ENCODE measurements around the gene CP. TPM values are rescaled to one million over a fixed set of nuclear protein-coding genes. Genes with fewer than 3 reads are reported as not detected.

The CP gene
- total and polyA plus RNA-seq, 12 donors = 1.3 to 22.7 (median 3.5) TPM

DNA sequence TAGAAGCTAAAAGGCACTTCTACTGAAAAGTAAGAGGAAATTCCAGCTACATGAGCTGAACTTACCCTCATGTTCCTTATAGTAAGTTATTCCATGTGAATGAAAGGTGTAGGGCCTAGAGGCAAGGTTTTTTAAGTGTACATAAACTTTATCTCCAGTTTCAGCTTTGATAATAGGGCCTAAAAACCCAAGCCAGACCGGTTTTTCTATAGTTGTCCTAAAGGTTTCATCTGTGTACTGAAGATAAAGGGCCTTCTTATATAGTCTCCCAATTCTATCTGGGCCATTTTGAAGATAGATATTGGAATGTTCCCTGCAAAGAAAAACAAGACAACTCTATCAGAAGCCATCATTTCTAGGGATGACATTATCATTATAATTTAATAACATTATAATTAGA lies 9.2 kb downstream of the CP start:
- ATAC-seq (no peak), DNase-seq (no peak)
- Histone ChIP-seq H3K4me3 (no peak overlapping the region), H3K9me3 (no peaks in the 10 kb centered on the region), H3K4me1 (peaks cover 0 to 16% (median 3%) of the 10 kb centered on the region in 9 donors), H3K27me3 (no peaks in the 10 kb centered on the region), H3K36me3 (no peaks in the 10 kb centered on the region), H3K27ac (no peak overlapping the region)
- WGBS, 2 donors = 73 to 79% methylated on average over 1 of the region's 1 CpG
- TF ChIP-seq, protein P1, sequence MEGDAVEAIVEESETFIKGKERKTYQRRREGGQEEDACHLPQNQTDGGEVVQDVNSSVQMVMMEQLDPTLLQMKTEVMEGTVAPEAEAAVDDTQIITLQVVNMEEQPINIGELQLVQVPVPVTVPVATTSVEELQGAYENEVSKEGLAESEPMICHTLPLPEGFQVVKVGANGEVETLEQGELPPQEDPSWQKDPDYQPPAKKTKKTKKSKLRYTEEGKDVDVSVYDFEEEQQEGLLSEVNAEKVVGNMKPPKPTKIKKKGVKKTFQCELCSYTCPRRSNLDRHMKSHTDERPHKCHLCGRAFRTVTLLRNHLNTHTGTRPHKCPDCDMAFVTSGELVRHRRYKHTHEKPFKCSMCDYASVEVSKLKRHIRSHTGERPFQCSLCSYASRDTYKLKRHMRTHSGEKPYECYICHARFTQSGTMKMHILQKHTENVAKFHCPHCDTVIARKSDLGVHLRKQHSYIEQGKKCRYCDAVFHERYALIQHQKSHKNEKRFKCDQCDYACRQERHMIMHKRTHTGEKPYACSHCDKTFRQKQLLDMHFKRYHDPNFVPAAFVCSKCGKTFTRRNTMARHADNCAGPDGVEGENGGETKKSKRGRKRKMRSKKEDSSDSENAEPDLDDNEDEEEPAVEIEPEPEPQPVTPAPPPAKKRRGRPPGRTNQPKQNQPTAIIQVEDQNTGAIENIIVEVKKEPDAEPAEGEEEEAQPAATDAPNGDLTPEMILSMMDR (IDR thresholded peaks at IDR 0.05) = no peak
- intact Hi-C loops (cut with DNase I) = no loop called here

DNA sequence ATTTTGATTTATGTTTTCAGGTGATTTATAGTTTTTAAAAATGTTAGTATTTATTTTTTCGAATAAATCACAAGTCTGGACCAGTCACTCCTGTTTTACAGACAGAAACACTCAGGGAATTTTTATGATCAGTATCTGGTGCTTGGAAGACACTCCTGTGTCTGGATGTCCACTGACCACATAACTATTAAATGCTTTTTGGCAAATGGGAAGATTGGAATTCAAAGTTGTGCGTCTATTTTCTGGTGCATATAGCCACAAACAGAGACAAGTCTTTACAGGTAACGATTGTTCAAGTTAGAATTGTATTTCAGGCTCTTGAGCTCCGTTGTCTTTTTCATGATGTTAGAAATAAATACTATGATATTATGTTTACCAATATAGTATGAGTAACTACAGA lies 12.2 kb downstream of the CP start:
- WGBS, 2 donors = 89 to 95% methylated on average over 4 of the region's 4 CpGs

DNA sequence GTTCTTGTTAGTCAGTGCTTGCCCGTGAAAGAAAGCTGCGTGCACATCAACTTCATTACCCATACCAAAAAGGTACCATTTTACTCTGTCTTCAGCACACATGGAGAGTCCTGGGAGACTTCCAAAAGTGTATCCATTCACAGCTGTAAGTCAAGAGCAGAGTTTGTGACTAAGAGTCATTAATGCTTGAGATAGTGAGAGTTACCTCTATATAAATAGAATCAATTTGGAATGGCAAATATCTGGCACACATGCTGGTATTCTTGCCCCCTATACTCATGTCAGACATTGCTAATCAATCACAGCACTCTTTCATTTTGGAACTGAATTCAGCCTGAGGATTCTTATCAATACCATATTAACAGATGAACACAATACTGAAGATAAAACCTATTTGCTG lies 14.2 kb downstream of the CP start:
- Histone ChIP-seq H3K4me1 (peaks cover 0 to 5% (median 0%) of the 10 kb centered on the region in 9 donors), H3K27ac (no peak overlapping the region), H3K36me3 (no peaks in the 10 kb centered on the region), H3K27me3 (no peaks in the 10 kb centered on the region), H3K9me3 (no peaks in the 10 kb centered on the region), H3K4me3 (no peak overlapping the region)
- intact Hi-C loops (cut with DNase I) = no loop called here
- ATAC-seq = peak in 1 of 8 donors; percentile 61
- TF ChIP-seq, protein P1 (IDR thresholded peaks at IDR 0.05) = no peak
- DNase-seq = no peak
- 79 to 82% methylated on average over 2 of the region's 2 CpGs for WGBS, 2 donors

More for the DNA sequence above, 12.2 kb downstream of the CP start:
- Histone ChIP-seq H3K27ac (no peak overlapping the region), H3K27me3 (no peaks in the 10 kb centered on the region), H3K4me1 (no peaks in the 10 kb centered on the region), H3K36me3 (no peaks in the 10 kb centered on the region), H3K9me3 (no peaks in the 10 kb centered on the region), H3K4me3 (no peak overlapping the region)
- DNase-seq (no peak), ATAC-seq (no peak)
- TF ChIP-seq, protein P1 (IDR thresholded peaks at IDR 0.05) = no peak
- intact Hi-C loops (cut with DNase I) = no loop called here

DNA sequence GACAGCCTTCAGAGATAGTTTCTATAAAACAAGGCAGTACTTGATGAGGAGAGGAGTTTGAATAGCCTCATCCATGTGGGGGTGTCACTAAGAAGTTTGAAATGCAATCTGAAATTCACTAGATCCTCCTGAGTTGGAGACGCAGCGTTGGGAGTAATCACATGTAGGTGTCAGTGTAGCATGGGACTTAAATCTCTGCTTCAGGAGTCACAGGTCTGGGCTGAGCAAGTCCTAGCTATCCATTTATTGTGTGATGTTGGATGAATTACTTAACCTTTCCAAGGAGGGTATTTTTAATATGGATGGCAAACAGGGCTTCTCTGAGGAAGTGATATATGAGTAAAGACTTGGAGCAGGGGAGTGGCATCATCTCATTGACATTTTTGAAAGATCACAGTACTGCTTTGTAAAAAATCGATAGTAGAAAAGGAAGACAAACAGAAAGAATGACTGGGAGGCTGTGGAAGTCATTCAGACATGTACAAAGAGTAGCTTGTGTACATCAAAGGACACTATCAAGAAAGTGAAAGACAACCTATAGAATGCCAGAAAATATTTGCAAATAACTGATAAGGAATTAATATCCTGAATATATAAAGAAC lies 17.1 kb downstream of the CP start:
- ATAC-seq (no peak), DNase-seq (no peak)
- Histone ChIP-seq H3K27ac (no peak overlapping the region), H3K4me1 (peaks cover 0 to 5% (median 0%) of the 10 kb centered on the region in 9 donors), H3K27me3 (peaks cover 0 to 3% (median 0%) of the 10 kb centered on the region in 7 donors), H3K9me3 (no peaks in the 10 kb centered on the region), H3K4me3 (no peak overlapping the region), H3K36me3 (no peaks in the 10 kb centered on the region)
- intact Hi-C loops (cut with DNase I) = no loop called here
- 89 to 94% methylated on average over 3 of the region's 3 CpGs for WGBS, 2 donors
- TF ChIP-seq, protein P1 (IDR thresholded peaks at IDR 0.05) = no peak
